Head of caudate nucleus (tissue), 42 donors: ENCODE measurements around the gene ALDH9A1.
"Not testable (repeated sequence)": the region's sequence is repeated elsewhere in the genome, so short reads cannot be mapped to it uniquely, and the experiment has no call there.

Source experiments
- DNase-seq, 42 donors: peaks; one replicate each; pipeline versions ENCODE4 v3.0.0 to v3.0.0-alpha.2; 2020 to 2021; ENCODE audit warnings: mixed read lengths in 7 of 42
- intact Hi-C: fragments of 100-400 bp; cut with DNase I; formaldehyde crosslinking; loops from one replicate; pipeline ENCODE4 v1.15.0; 2022

Gene ALDH9A1

GRCh38 chr1:165658766-165659580 is 39.4 kb downstream of the ALDH9A1 start:
- intact Hi-C loops: not testable (repeated sequence)
- peak in 16 of 42 donors; percentile 9 to 52 (median 30) for DNase-seq

- no peak for DNase-seq
- intact Hi-C loops: no loop called here
Measured at GRCh38 chr1:165650981-165651625, 47.3 kb downstream of the ALDH9A1 start.

GRCh38 chr1:165648919-165649572 is 49.3 kb downstream of the ALDH9A1 start:
- DNase-seq: no peak
- intact Hi-C loops: no loop called here

GRCh38 chr1:165647970-165648369 is 50.4 kb downstream of the ALDH9A1 start:
- DNase-seq: no peak
- intact Hi-C loops: no loop called here

- no peak for DNase-seq
- intact Hi-C loops: no loop called here
Measured at GRCh38 chr1:165647517-165647916, 50.8 kb downstream of the ALDH9A1 start.

- intact Hi-C loops: no loop called here
- no peak for DNase-seq
Measured at GRCh38 chr1:165645654-165646366, 52.6 kb downstream of the ALDH9A1 start.

- DNase-seq: no peak
- intact Hi-C loops: no loop called here
Measured at GRCh38 chr1:165644064-165644735, 54.2 kb downstream of the ALDH9A1 start.

- intact Hi-C loops: no loop called here
- DNase-seq: no peak
Measured at GRCh38 chr1:165641231-165641987, 57.0 kb downstream of the ALDH9A1 start.

- intact Hi-C loops: no loop called here
- DNase-seq: no peak
Measured at GRCh38 chr1:165639821-165640623, 58.3 kb downstream of the ALDH9A1 start.

- intact Hi-C loops, DNase-seq: not testable (repeated sequence)
Measured at GRCh38 chr1:165638211-165638610, 60.2 kb downstream of the ALDH9A1 start.

GRCh38 chr1:165637427-165637826 is 60.9 kb downstream of the ALDH9A1 start:
- no peak for DNase-seq
- intact Hi-C loops: no loop called here

- intact Hi-C loops: no loop called here
Measured at GRCh38 chr1:165635823-165636222, 62.5 kb downstream of the ALDH9A1 start.

GRCh38 chr1:165635329-165635728 is 63.0 kb downstream of the ALDH9A1 start:
- DNase-seq: peak in 7 of 42 donors; percentile 28 to 51 (median 44)
- intact Hi-C loops: no loop called here

More at GRCh38 chr1:165635823-165636222, 62.5 kb downstream of the ALDH9A1 start:
- no peak for DNase-seq

- intact Hi-C loops: loop anchor here (5.0 kb wide), 1 partner anchor 63 kb away; the partner anchor contains the start of gene ALDH9A1
- DNase-seq: no peak
Measured at GRCh38 chr1:165634154-165634921, 64.0 kb downstream of the ALDH9A1 start.

- DNase-seq: no peak
- intact Hi-C loops: loop anchor here (5.0 kb wide), 1 partner anchor 64 kb away; the partner anchor contains the start of gene ALDH9A1
Measured at GRCh38 chr1:165633614-165634013, 64.7 kb downstream of the ALDH9A1 start.

- intact Hi-C loops: loop anchor here (5.0 kb wide), 1 partner anchor 65 kb away; the partner anchor contains the start of gene ALDH9A1
- peak in 2 of 42 donors; percentile 25 to 47 for DNase-seq
Measured at GRCh38 chr1:165632491-165632890, 65.9 kb downstream of the ALDH9A1 start.
